Mesendoderm (in vitro differentiated cells): ENCODE data around the gene PPIAL4G.
"Not testable (repeated sequence)": the region's sequence is repeated elsewhere in the genome, so short reads cannot be mapped to it uniquely, and the experiment has no call there.

Experiments
- DNase-seq: peaks from one replicate; pipeline ENCODE4 v3.0.0; 2013
- H2AK5ac ChIP-seq: 2 replicates; pipeline ENCODE4 v1.6.1; 2013; ENCODE audit warnings: low read length, inconsistent platforms
- H2BK120ac ChIP-seq: 2 replicates; pipeline ENCODE4 v1.6.1; 2013; ENCODE audit warnings: low read depth, mild to moderate bottlenecking, low read length, moderate library complexity, mixed read lengths
- H2BK15ac ChIP-seq: replicated peaks from 2 replicates; pipeline ENCODE4 v1.6.1; 2013; ENCODE audit warnings: low read depth, mild to moderate bottlenecking, moderate library complexity
- H2BK5ac ChIP-seq: 2 replicates; pipeline ENCODE4 v1.6.1; 2013; ENCODE audit warnings: low read length, inconsistent platforms
- H3K18ac ChIP-seq: 2 replicates; pipeline ENCODE4 v1.6.1; 2013; ENCODE audit warnings: mild to moderate bottlenecking, low read length, mixed read lengths
- H3K23ac ChIP-seq: one replicate; pipeline ENCODE4 v1.6.1; 2013; ENCODE audit warnings: low read length
- H3K27ac ChIP-seq: 2 replicates; pipeline ENCODE4 v1.5.1; 2013; ENCODE audit warnings: low read depth, mild to moderate bottlenecking, inconsistent platforms, low read length, moderate library complexity
- H3K27me3 ChIP-seq: 2 replicates; pipeline ENCODE4 v1.6.1; 2013; ENCODE audit warnings: low read length, control low read depth, mild to moderate bottlenecking, inconsistent platforms; ENCODE audit not compliant: insufficient read depth, poor library complexity
- H3K36me3 ChIP-seq: 2 replicates; pipeline ENCODE4 v1.6.1; 2013; ENCODE audit warnings: low read length, inconsistent platforms; ENCODE audit not compliant: control insufficient read depth, insufficient read depth
- H3K4ac ChIP-seq: one replicate; pipeline ENCODE4 v1.6.1; 2013; ENCODE audit warnings: low read depth, mild to moderate bottlenecking, low read length, moderate library complexity
- H3K4me1 ChIP-seq: 2 replicates; pipeline ENCODE4 v1.6.1; 2013; ENCODE audit warnings: low read depth, low read length, inconsistent platforms; ENCODE audit not compliant: control insufficient read depth
- H3K4me2 ChIP-seq: 2 replicates; pipeline ENCODE4 v1.6.1; 2013; ENCODE audit warnings: low read length
- H3K4me3 ChIP-seq: 2 replicates; pipeline ENCODE4 v1.5.1; 2013; ENCODE audit warnings: mild to moderate bottlenecking, low read length
- H3K56ac ChIP-seq: one replicate; pipeline ENCODE4 v1.6.1; 2013; ENCODE audit warnings: low read length
- H3K79me1 ChIP-seq: 2 replicates; pipeline ENCODE4 v1.6.1; 2013; ENCODE audit warnings: low read length, inconsistent platforms
- H3K79me2 ChIP-seq: 2 replicates; pipeline ENCODE4 v1.6.1; 2013; ENCODE audit warnings: mild to moderate bottlenecking, low read length; ENCODE audit not compliant: control insufficient read depth, insufficient read depth
- H3K9ac ChIP-seq: 2 replicates; pipeline ENCODE4 v1.6.1; 2013; ENCODE audit warnings: low read length, inconsistent platforms
- H4K5ac ChIP-seq: one replicate; pipeline ENCODE4 v1.6.1; 2013; ENCODE audit warnings: low read length
- H4K8ac ChIP-seq: one replicate; pipeline ENCODE4 v1.6.1; 2013; ENCODE audit warnings: low read depth, mild to moderate bottlenecking, control low read depth, low read length, moderate library complexity
- WGBS: extraction: QIAGEN DNeasy Blood & Tissue Kit; methylation state at CpG from one replicate; pipeline ENCODE4 v1.1.7; 2013; ENCODE audit warnings: low lambda C conversion rate, missing lambda C conversion rate; ENCODE audit not compliant: insufficient coverage; ENCODE audit errors: extremely low coverage; 5-methylcytosine and 5-hydroxymethylcytosine counted together

Gene PPIAL4G

GRCh38 chr1:148523205-148524144, 40.4 kb upstream of the PPIAL4G start:
- not testable (repeated sequence) for DNase-seq

GRCh38 chr1:148522561-148523204, 39.6 kb upstream of the PPIAL4G start:
- H3K56ac ChIP-seq, H3K79me2 ChIP-seq, H3K4me2 ChIP-seq, H3K36me3 ChIP-seq, H2BK5ac ChIP-seq, H4K8ac ChIP-seq, H4K5ac ChIP-seq, H3K4ac ChIP-seq, H3K27ac ChIP-seq, H3K9ac ChIP-seq, H3K23ac ChIP-seq, H3K4me3 ChIP-seq, H3K27me3 ChIP-seq, H2AK5ac ChIP-seq, H2BK15ac ChIP-seq, H2BK120ac ChIP-seq, H3K79me1 ChIP-seq, H3K18ac ChIP-seq, H3K4me1 ChIP-seq: not testable (repeated sequence)
- no CpG with 5 or more reads among the region's 30 CpGs for WGBS
- peak; percentile 100 for DNase-seq

More at GRCh38 chr1:148523205-148524144, 40.4 kb upstream of the PPIAL4G start:
- H3K27me3 ChIP-seq, H2AK5ac ChIP-seq, H4K8ac ChIP-seq, H2BK120ac ChIP-seq, H2BK15ac ChIP-seq, H3K23ac ChIP-seq, H3K36me3 ChIP-seq, H3K9ac ChIP-seq, H3K4ac ChIP-seq, H3K4me3 ChIP-seq, H3K79me2 ChIP-seq, H3K4me2 ChIP-seq, H2BK5ac ChIP-seq, H3K79me1 ChIP-seq, H3K56ac ChIP-seq, H4K5ac ChIP-seq, H3K27ac ChIP-seq, H3K18ac ChIP-seq, H3K4me1 ChIP-seq: not testable (repeated sequence)
- WGBS = no CpG with 5 or more reads among the region's 35 CpGs

GRCh38 chr1:148522072-148522471, 39.0 kb upstream of the PPIAL4G start:
- H3K4me3 ChIP-seq, H3K18ac ChIP-seq, H3K4me2 ChIP-seq, H2BK120ac ChIP-seq, H4K8ac ChIP-seq, H3K9ac ChIP-seq, H3K23ac ChIP-seq, H3K27me3 ChIP-seq, H3K79me1 ChIP-seq, H3K4ac ChIP-seq, H2BK5ac ChIP-seq, H2AK5ac ChIP-seq, H2BK15ac ChIP-seq, H3K27ac ChIP-seq, H3K4me1 ChIP-seq, H3K36me3 ChIP-seq, H3K79me2 ChIP-seq, H4K5ac ChIP-seq, H3K56ac ChIP-seq: not testable (repeated sequence)
- DNase-seq = peak; percentile 95
- no CpG with 5 or more reads among the region's 23 CpGs for WGBS

- not testable (repeated sequence) for H2BK120ac ChIP-seq, H3K56ac ChIP-seq, H3K23ac ChIP-seq, H3K4me2 ChIP-seq, H4K8ac ChIP-seq, H3K4me1 ChIP-seq, DNase-seq, H2BK5ac ChIP-seq, H2BK15ac ChIP-seq, H2AK5ac ChIP-seq, H3K27me3 ChIP-seq, H3K18ac ChIP-seq, H3K4ac ChIP-seq, H3K79me1 ChIP-seq, H4K5ac ChIP-seq, H3K79me2 ChIP-seq, H3K9ac ChIP-seq, H3K36me3 ChIP-seq, H3K27ac ChIP-seq, H3K4me3 ChIP-seq
- no CpG with 5 or more reads among the region's 3 CpGs for WGBS
These were observed 31.2 kb upstream of the PPIAL4G start for GRCh38 chr1:148514310-148514709.

- H3K4ac ChIP-seq, H3K4me1 ChIP-seq, H3K4me2 ChIP-seq, H3K79me2 ChIP-seq, H4K8ac ChIP-seq, H4K5ac ChIP-seq, DNase-seq, H2BK5ac ChIP-seq, H3K18ac ChIP-seq, H3K27ac ChIP-seq, H2BK15ac ChIP-seq, H3K27me3 ChIP-seq, H3K4me3 ChIP-seq, H3K56ac ChIP-seq, H3K23ac ChIP-seq, H3K36me3 ChIP-seq, H3K9ac ChIP-seq, H2BK120ac ChIP-seq, H3K79me1 ChIP-seq, H2AK5ac ChIP-seq: not testable (repeated sequence)
- WGBS = no CpG with 5 or more reads among the region's 9 CpGs
These were observed 29.6 kb upstream of the PPIAL4G start for GRCh38 chr1:148512571-148513184.
